GM23338 (cell line): ENCODE data around the gene CELA3A.
A peak's percentile ranks its signal among the peaks of the same experiment; 100 is the strongest.

Experiments
- CREB1 ChIP-seq: fragments of 250-450 bp; sonication (Bioruptor Pico); IDR thresholded peaks from 2 replicates; pipeline ENCODE4 v1.5.0; 2020; ENCODE audit warnings: low read depth, mild to moderate bottlenecking, moderate library complexity
- EZH2 ChIP-seq: fragments of 200-600 bp; sonication (generic); IDR thresholded peaks from one replicate; pipeline ENCODE4 v1.8.0; 2017; ENCODE audit warnings: antibody characterized with exemption, mild to moderate bottlenecking, low read depth; ENCODE audit not compliant: unreplicated experiment
- EZH2phosphoT487 ChIP-seq: fragments of 200-600 bp; sonication (generic); IDR thresholded peaks from one replicate; pipeline ENCODE4 v1.8.1; 2018; ENCODE audit warnings: antibody characterized with exemption; ENCODE audit not compliant: unreplicated experiment
- NANOG ChIP-seq: IDR thresholded peaks from 2 replicates; pipeline ENCODE4 v1.6.1; 2016; ENCODE audit warnings: antibody characterized with exemption, borderline replicate concordance
- POLR2AphosphoS5 ChIP-seq: IDR thresholded peaks from 2 replicates; pipeline ENCODE4 v1.6.1; 2016; ENCODE audit warnings: antibody characterized with exemption, low read depth
- STAT1 ChIP-seq: IDR thresholded peaks from one replicate; pipeline ENCODE4 v1.6.1; 2016; ENCODE audit warnings: antibody characterized with exemption; ENCODE audit not compliant: unreplicated experiment
- ZNF114 ChIP-seq: fragments of 250-450 bp; sonication (Bioruptor Pico); IDR thresholded peaks from 2 replicates; pipeline ENCODE4 v1.5.0; 2020; ENCODE audit warnings: mild to moderate bottlenecking, moderate library complexity
- ZNF331 ChIP-seq: fragments of 250-450 bp; sonication (Bioruptor Pico); IDR thresholded peaks from 2 replicates; pipeline ENCODE4 v1.5.0; 2020; ENCODE audit warnings: low read depth, mild to moderate bottlenecking, moderate library complexity
- TF ChIP-seq, protein P1 (sequence below), 2 experiments: fragments of 200-600 bp in 1 of 2; sonication (generic) in 1 of 2; conservative IDR thresholded peaks; 2 replicates each; pipeline versions ENCODE4 v1.5.1 to v1.6.1; 2016 to 2017; ENCODE audit warnings: antibody characterized with exemption in 2 of 2, low read depth in 2 of 2, mild to moderate bottlenecking in 2 of 2, moderate library complexity in 1 of 2
- TF ChIP-seq, protein P2 (sequence below): IDR thresholded peaks from 2 replicates; pipeline ENCODE4 v1.6.1; 2016; ENCODE audit warnings: antibody characterized with exemption
- TF ChIP-seq, protein P3 (sequence below): IDR thresholded peaks from one replicate; pipeline ENCODE4 v1.6.1; 2018; ENCODE audit warnings: antibody characterized with exemption; ENCODE audit not compliant: unreplicated experiment
- TF ChIP-seq, protein P4 (sequence below): fragments of 250-450 bp; sonication (Bioruptor Pico); IDR thresholded peaks from 2 replicates; pipeline ENCODE4 v1.5.0; 2020; ENCODE audit warnings: mild to moderate bottlenecking, moderate library complexity

DNA sequence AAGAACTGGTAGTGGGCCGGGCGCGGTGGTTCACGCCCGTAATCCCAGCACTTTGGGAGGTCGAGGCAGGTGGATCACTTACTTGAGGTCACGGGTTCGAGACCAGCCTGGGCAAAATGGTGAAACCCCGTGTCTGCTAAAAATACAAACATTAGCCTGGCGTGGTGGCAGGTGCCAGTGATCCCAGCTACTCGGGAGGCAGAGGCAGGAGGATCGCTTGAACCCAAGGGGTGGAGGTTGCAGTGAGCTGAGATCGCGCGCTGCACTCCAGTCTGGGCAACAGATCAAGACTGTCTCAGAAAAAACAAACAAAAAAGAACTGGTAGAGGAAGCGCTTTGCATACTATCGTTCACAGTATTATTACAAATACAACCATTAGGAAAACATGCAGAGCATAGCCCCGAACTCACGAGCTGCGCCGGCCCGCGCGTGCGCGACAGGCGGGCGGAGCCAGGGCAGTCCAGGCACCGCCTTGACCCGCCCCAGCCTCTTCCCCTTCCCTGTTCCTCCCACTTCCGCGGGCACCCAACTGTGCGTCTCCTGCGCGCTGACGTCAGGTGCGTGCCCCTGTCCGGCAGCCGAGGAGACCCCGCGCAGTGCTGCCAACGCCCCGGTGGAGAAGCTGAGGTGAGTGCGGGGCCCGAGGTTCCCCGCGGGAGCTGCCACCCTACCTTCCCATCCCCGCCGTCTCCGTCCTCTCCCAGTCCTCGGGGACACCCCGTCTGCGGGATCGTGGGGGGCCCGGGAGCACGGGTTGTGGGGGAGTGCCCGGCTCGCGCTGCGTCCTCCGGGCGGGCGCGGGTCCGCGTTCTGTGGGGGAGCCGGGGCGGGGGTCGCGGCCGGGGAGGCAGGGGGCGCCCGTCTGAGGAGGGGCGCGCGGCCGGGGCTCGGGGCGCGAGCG lies 50.9 kb downstream of the CELA3A start, which contains the start of gene CDC42:
- TF ChIP-seq, protein P1, sequence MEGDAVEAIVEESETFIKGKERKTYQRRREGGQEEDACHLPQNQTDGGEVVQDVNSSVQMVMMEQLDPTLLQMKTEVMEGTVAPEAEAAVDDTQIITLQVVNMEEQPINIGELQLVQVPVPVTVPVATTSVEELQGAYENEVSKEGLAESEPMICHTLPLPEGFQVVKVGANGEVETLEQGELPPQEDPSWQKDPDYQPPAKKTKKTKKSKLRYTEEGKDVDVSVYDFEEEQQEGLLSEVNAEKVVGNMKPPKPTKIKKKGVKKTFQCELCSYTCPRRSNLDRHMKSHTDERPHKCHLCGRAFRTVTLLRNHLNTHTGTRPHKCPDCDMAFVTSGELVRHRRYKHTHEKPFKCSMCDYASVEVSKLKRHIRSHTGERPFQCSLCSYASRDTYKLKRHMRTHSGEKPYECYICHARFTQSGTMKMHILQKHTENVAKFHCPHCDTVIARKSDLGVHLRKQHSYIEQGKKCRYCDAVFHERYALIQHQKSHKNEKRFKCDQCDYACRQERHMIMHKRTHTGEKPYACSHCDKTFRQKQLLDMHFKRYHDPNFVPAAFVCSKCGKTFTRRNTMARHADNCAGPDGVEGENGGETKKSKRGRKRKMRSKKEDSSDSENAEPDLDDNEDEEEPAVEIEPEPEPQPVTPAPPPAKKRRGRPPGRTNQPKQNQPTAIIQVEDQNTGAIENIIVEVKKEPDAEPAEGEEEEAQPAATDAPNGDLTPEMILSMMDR (conservative IDR thresholded peaks at IDR 0.05; ENCODE audit: low read depth in 2 of 2): no peak
- TF ChIP-seq EZH2: no peak
- TF ChIP-seq, protein P2, sequence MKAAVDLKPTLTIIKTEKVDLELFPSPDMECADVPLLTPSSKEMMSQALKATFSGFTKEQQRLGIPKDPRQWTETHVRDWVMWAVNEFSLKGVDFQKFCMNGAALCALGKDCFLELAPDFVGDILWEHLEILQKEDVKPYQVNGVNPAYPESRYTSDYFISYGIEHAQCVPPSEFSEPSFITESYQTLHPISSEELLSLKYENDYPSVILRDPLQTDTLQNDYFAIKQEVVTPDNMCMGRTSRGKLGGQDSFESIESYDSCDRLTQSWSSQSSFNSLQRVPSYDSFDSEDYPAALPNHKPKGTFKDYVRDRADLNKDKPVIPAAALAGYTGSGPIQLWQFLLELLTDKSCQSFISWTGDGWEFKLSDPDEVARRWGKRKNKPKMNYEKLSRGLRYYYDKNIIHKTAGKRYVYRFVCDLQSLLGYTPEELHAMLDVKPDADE: 0 out of 2 replicates have a peak, but pooled peaks have one; percentile 31
- TF ChIP-seq STAT1: no peak
- peak; percentile 96 for TF ChIP-seq POLR2AphosphoS5
- TF ChIP-seq, protein P3, sequence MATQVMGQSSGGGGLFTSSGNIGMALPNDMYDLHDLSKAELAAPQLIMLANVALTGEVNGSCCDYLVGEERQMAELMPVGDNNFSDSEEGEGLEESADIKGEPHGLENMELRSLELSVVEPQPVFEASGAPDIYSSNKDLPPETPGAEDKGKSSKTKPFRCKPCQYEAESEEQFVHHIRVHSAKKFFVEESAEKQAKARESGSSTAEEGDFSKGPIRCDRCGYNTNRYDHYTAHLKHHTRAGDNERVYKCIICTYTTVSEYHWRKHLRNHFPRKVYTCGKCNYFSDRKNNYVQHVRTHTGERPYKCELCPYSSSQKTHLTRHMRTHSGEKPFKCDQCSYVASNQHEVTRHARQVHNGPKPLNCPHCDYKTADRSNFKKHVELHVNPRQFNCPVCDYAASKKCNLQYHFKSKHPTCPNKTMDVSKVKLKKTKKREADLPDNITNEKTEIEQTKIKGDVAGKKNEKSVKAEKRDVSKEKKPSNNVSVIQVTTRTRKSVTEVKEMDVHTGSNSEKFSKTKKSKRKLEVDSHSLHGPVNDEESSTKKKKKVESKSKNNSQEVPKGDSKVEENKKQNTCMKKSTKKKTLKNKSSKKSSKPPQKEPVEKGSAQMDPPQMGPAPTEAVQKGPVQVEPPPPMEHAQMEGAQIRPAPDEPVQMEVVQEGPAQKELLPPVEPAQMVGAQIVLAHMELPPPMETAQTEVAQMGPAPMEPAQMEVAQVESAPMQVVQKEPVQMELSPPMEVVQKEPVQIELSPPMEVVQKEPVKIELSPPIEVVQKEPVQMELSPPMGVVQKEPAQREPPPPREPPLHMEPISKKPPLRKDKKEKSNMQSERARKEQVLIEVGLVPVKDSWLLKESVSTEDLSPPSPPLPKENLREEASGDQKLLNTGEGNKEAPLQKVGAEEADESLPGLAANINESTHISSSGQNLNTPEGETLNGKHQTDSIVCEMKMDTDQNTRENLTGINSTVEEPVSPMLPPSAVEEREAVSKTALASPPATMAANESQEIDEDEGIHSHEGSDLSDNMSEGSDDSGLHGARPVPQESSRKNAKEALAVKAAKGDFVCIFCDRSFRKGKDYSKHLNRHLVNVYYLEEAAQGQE: no peak
- TF ChIP-seq ZNF114 (CRISPR knock-in tag): no peak
- no peak for TF ChIP-seq NANOG
- TF ChIP-seq ZNF331 (CRISPR knock-in tag): no peak
- no peak for TF ChIP-seq EZH2phosphoT487
- TF ChIP-seq, protein P4, sequence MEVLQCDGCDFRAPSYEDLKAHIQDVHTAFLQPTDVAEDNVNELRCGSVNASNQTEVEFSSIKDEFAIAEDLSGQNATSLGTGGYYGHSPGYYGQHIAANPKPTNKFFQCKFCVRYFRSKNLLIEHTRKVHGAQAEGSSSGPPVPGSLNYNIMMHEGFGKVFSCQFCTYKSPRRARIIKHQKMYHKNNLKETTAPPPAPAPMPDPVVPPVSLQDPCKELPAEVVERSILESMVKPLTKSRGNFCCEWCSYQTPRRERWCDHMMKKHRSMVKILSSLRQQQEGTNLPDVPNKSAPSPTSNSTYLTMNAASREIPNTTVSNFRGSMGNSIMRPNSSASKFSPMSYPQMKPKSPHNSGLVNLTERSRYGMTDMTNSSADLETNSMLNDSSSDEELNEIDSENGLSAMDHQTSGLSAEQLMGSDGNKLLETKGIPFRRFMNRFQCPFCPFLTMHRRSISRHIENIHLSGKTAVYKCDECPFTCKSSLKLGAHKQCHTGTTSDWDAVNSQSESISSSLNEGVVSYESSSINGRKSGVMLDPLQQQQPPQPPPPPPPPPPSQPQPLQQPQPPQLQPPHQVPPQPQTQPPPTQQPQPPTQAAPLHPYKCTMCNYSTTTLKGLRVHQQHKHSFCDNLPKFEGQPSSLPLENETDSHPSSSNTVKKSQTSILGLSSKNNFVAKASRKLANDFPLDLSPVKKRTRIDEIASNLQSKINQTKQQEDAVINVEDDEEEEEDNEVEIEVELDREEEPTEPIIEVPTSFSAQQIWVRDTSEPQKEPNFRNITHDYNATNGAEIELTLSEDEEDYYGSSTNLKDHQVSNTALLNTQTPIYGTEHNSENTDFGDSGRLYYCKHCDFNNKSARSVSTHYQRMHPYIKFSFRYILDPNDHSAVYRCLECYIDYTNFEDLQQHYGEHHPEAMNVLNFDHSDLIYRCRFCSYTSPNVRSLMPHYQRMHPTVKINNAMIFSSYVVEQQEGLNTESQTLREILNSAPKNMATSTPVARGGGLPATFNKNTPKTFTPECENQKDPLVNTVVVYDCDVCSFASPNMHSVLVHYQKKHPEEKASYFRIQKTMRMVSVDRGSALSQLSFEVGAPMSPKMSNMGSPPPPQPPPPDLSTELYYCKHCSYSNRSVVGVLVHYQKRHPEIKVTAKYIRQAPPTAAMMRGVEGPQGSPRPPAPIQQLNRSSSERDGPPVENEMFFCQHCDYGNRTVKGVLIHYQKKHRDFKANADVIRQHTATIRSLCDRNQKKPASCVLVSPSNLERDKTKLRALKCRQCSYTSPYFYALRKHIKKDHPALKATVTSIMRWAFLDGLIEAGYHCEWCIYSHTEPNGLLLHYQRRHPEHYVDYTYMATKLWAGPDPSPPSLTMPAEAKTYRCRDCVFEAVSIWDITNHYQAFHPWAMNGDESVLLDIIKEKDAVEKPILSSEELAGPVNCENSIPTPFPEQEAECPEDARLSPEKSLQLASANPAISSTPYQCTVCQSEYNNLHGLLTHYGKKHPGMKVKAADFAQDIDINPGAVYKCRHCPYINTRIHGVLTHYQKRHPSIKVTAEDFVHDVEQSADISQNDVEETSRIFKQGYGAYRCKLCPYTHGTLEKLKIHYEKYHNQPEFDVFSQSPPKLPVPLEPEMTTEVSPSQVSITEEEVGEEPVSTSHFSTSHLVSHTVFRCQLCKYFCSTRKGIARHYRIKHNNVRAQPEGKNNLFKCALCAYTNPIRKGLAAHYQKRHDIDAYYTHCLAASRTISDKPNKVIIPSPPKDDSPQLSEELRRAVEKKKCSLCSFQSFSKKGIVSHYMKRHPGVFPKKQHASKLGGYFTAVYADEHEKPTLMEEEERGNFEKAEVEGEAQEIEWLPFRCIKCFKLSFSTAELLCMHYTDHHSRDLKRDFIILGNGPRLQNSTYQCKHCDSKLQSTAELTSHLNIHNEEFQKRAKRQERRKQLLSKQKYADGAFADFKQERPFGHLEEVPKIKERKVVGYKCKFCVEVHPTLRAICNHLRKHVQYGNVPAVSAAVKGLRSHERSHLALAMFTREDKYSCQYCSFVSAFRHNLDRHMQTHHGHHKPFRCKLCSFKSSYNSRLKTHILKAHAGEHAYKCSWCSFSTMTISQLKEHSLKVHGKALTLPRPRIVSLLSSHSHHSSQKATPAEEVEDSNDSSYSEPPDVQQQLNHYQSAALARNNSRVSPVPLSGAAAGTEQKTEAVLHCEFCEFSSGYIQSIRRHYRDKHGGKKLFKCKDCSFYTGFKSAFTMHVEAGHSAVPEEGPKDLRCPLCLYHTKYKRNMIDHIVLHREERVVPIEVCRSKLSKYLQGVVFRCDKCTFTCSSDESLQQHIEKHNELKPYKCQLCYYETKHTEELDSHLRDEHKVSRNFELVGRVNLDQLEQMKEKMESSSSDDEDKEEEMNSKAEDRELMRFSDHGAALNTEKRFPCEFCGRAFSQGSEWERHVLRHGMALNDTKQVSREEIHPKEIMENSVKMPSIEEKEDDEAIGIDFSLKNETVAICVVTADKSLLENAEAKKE: no peak
- TF ChIP-seq CREB1 (CRISPR knock-in tag): peak; percentile 96
